Measurements from ENCODE around the gene YPEL5. TPM values are rescaled to one million over a fixed set of nuclear protein-coding genes. Genes with fewer than 3 reads are reported as not detected.

YPEL5 gene
- total RNA-seq, 1 donor from 2014 or later = 66.4 TPM

DNA sequence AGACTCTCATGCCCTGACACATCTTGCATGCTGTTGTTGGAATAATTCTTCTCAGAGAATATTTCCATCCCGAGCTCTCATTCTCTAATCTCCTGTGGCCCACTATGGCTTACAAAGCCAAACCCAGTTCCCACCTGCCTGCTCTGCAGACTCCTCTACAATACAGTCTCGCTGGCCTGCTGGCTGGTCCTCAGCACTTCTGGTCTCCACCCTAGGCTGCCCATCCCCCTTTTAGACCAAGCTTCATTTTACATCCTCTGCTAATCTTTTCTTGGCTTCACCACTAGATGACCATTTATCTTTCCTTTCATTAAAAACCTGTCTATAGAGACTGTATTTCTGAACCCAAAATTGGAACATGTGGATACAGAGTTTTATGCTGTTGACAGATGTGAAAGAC is 42.5 kb upstream of the YPEL5 start:
- Mint-ChIP-seq H3K27me3 (ENCODE audit: insufficient read depth, low read depth) (peaks cover 5% of the 10 kb centered on the region), H3K9me3 (no peaks in the 10 kb centered on the region), H3K4me3 (no peak overlapping the region), H3K4me1 (peaks cover 2% of the 10 kb centered on the region), H3K27ac (no peak overlapping the region), H3K36me3 (no peaks in the 10 kb centered on the region)
- H3K27me3 ChIP-seq = no peaks in the 10 kb centered on the region
- no peaks in the 10 kb centered on the region for H3K4me1 ChIP-seq
- TF ChIP-seq EZH2 (IDR thresholded peaks at IDR 0.05) = no peak
- TF ChIP-seq EZH2phosphoT487 (IDR thresholded peaks at IDR 0.05) = no peak
- TF ChIP-seq, protein P1, sequence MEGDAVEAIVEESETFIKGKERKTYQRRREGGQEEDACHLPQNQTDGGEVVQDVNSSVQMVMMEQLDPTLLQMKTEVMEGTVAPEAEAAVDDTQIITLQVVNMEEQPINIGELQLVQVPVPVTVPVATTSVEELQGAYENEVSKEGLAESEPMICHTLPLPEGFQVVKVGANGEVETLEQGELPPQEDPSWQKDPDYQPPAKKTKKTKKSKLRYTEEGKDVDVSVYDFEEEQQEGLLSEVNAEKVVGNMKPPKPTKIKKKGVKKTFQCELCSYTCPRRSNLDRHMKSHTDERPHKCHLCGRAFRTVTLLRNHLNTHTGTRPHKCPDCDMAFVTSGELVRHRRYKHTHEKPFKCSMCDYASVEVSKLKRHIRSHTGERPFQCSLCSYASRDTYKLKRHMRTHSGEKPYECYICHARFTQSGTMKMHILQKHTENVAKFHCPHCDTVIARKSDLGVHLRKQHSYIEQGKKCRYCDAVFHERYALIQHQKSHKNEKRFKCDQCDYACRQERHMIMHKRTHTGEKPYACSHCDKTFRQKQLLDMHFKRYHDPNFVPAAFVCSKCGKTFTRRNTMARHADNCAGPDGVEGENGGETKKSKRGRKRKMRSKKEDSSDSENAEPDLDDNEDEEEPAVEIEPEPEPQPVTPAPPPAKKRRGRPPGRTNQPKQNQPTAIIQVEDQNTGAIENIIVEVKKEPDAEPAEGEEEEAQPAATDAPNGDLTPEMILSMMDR (IDR thresholded peaks at IDR 0.05) = no peak
- H3K36me3 ChIP-seq = no peaks in the 10 kb centered on the region
- DNase-seq (ENCODE audit: low spot score) = no peak
- H3K4me2 ChIP-seq = no peak overlapping the region
- H3K9ac ChIP-seq = no peak overlapping the region
- H3K4me3 ChIP-seq = no peak overlapping the region
- no peaks in the 10 kb centered on the region for H3F3A ChIP-seq (ENCODE audit: low read depth)
- no peaks in the 10 kb centered on the region for H3K9me3 ChIP-seq (ENCODE audit: low read depth)
- H4K20me1 ChIP-seq (ENCODE audit: low read depth) = no peaks in the 10 kb centered on the region
- no peaks in the 10 kb centered on the region for H3K79me2 ChIP-seq (ENCODE audit: low read depth)
- H2AFZ ChIP-seq (replicated peaks) = no peak overlapping the region
- no peak overlapping the region for H3K27ac ChIP-seq

DNA sequence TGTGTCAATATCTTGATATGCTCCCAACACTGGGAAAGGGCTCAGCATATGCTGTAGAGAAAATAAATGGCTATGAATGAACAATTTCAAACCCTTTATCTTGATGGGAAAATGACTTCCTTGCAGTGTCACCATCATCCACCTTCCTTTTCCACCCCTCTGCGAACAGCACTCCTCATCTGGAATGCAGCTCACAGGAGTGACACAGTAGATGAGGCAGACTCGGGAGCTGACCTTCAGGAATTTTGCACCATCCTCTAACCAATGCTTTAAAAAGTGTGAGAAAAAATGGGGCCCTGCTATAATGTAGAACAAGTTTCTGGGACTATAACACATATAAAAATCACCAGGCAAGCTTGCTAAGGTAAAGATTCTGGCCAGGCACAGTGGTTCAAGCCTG is 41.3 kb upstream of the YPEL5 start:
- Histone ChIP-seq H3K27me3 (no peaks in the 10 kb centered on the region), H3K4me1 (no peaks in the 10 kb centered on the region), H3K36me3 (no peaks in the 10 kb centered on the region), H3K27ac (no peak overlapping the region), H3F3A (ENCODE audit: low read depth) (no peaks in the 10 kb centered on the region), H2AFZ (replicated peaks) (no peak overlapping the region), H3K4me3 (no peak overlapping the region), H3K4me2 (no peak overlapping the region), H3K9me3 (ENCODE audit: low read depth) (no peaks in the 10 kb centered on the region), H4K20me1 (ENCODE audit: low read depth) (no peaks in the 10 kb centered on the region), H3K79me2 (ENCODE audit: low read depth) (no peaks in the 10 kb centered on the region), H3K9ac (no peak overlapping the region)
- Mint-ChIP-seq H3K27me3 (ENCODE audit: insufficient read depth, low read depth) (peaks cover 5% of the 10 kb centered on the region), H3K4me1 (peaks cover 2% of the 10 kb centered on the region), H3K9me3 (no peaks in the 10 kb centered on the region), H3K36me3 (no peaks in the 10 kb centered on the region), H3K4me3 (no peak overlapping the region), H3K27ac (no peak overlapping the region)
- no peak for DNase-seq (ENCODE audit: low spot score)
- TF ChIP-seq, protein P1 (IDR thresholded peaks at IDR 0.05) = no peak
- no peak for TF ChIP-seq EZH2 (IDR thresholded peaks at IDR 0.05)
- no peak for TF ChIP-seq EZH2phosphoT487 (IDR thresholded peaks at IDR 0.05)

DNA sequence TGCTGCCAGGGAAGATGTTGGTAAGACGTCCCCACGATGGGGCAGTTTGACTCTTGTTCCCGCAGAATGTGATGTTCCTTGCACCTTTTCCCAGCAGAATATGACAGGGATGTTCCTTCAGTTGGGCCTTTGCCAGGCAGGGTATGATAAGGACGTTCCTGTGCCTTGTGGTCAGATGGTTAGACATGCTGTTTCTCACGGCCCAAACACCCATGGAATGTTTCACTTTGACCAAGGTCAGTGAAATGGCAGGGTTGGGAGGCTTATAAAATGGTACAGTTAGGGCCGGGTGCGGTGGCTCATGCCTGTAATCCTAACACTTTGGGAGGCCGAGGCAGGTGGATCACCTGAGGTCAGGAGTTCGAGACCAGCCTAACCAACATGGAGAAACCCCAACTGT is 40.3 kb upstream of the YPEL5 start:
- Histone ChIP-seq H4K20me1 (ENCODE audit: low read depth) (no peaks in the 10 kb centered on the region), H2AFZ (replicated peaks) (no peak overlapping the region), H3K4me2 (no peak overlapping the region), H3K9ac (no peak overlapping the region), H3K27ac (no peak overlapping the region), H3K4me3 (no peak overlapping the region), H3K27me3 (no peaks in the 10 kb centered on the region), H3F3A (ENCODE audit: low read depth) (no peaks in the 10 kb centered on the region), H3K36me3 (no peaks in the 10 kb centered on the region), H3K4me1 (no peaks in the 10 kb centered on the region), H3K9me3 (ENCODE audit: low read depth) (no peaks in the 10 kb centered on the region), H3K79me2 (ENCODE audit: low read depth) (no peaks in the 10 kb centered on the region)
- no peaks in the 10 kb centered on the region for H3K36me3 Mint-ChIP-seq
- H3K4me1 Mint-ChIP-seq = no peaks in the 10 kb centered on the region
- no peak overlapping the region for H3K27ac Mint-ChIP-seq
- H3K4me3 Mint-ChIP-seq = no peak overlapping the region
- no peak for DNase-seq (ENCODE audit: low spot score)
- TF ChIP-seq EZH2phosphoT487 (IDR thresholded peaks at IDR 0.05) (no peak), EZH2 (IDR thresholded peaks at IDR 0.05) (no peak)
- TF ChIP-seq, protein P1 (IDR thresholded peaks at IDR 0.05) = no peak
- peaks cover 6% of the 10 kb centered on the region for H3K27me3 Mint-ChIP-seq (ENCODE audit: insufficient read depth, low read depth)
- no peaks in the 10 kb centered on the region for H3K9me3 Mint-ChIP-seq

Data from neural progenitor cell (in vitro differentiated cells).